SK-N-SH treated with all-trans-retinoic acid at 6 μM for 48 hours (cell line): ENCODE results near the gene KIAA0825.

Experiments
- CSDC2 ChIP-seq: fragments of 250-450 bp; sonication (Bioruptor Pico); IDR thresholded peaks from 2 replicates; pipeline ENCODE4 v1.5.0; 2020; ENCODE audit warnings: mild to moderate bottlenecking, moderate library complexity
- CSRNP3 ChIP-seq: fragments of 250-450 bp; sonication (Bioruptor Pico); IDR thresholded peaks from 2 replicates; pipeline ENCODE4 v1.5.1; 2021; ENCODE audit warnings: mild to moderate bottlenecking, moderate library complexity
- ZFP3 ChIP-seq: fragments of 250-450 bp; sonication (Bioruptor Pico); IDR thresholded peaks from 2 replicates; pipeline ENCODE4 v1.5.0; 2020; ENCODE audit warnings: mild to moderate bottlenecking, moderate library complexity
- ZNF70 ChIP-seq: fragments of 450-650 bp; formaldehyde crosslinking; IDR thresholded peaks from 2 replicates; pipeline ENCODE4 v1.5.0; 2020; ENCODE audit warnings: mild to moderate bottlenecking, moderate library complexity

- no peak for TF ChIP-seq ZFP3 (CRISPR knock-in tag)
- no peak for TF ChIP-seq ZNF70 (CRISPR knock-in tag)
- TF ChIP-seq CSDC2 (CRISPR knock-in tag) = no peak
- no peak for TF ChIP-seq CSRNP3 (CRISPR knock-in tag)
Measured at GRCh38 chr5:94467346-94467953, 151.0 kb downstream of the KIAA0825 start.
